K562 (cell line): ENCODE measurements around the gene ZG16B. TPM values are rescaled to one million over a fixed set of nuclear protein-coding genes. Genes with fewer than 3 reads are reported as not detected.

Experiments used
- ARID2 ChIP-seq: fragments of 450-650 bp; IDR thresholded peaks from 2 replicates; pipeline ENCODE4 v1.6.1; 2017; ENCODE audit warnings: antibody characterized with exemption, mild to moderate bottlenecking
- BRCA1 ChIP-seq, 2 experiments: fragments of 450-650 bp in 1 of 2; sonication (generic) in 1 of 2; formaldehyde crosslinking in 1 of 2; IDR thresholded peaks; 2 replicates each; pipeline versions ENCODE4 v1.5.0 to v1.6.1; 2017 to 2020; ENCODE audit warnings: mild to moderate bottlenecking in 1 of 2, missing genetic modification reagents in 1 of 2
- CBX3 ChIP-seq, 2 experiments: IDR thresholded peaks; 1 replicate in 1 of 2; 2 replicates in 1 of 2; pipeline ENCODE4 v1.6.1; 2012; ENCODE audit warnings: inconsistent platforms in 2 of 2, low read length in 2 of 2, borderline replicate concordance in 1 of 2, control low read depth in 1 of 2
- ETV6 ChIP-seq, 3 experiments: fragments of 150-350 bp in 1 of 3; sonication (generic) in 1 of 3; formaldehyde crosslinking in 1 of 3; IDR thresholded peaks; 2 replicates each; pipeline versions ENCODE4 v1.6.1 to v1.8.0; 2014 to 2022; ENCODE audit warnings: borderline replicate concordance in 2 of 3, low read depth in 2 of 3, antibody characterized with exemption in 1 of 3, low read length in 1 of 3, mild to moderate bottlenecking in 1 of 3, missing genetic modification reagents in 1 of 3
- KDM5B ChIP-seq: fragments of 200-600 bp; sonication (generic); IDR thresholded peaks from 2 replicates; pipeline ENCODE4 v1.6.1; 2012; ENCODE audit warnings: low read depth, mild to moderate bottlenecking, moderate library complexity, low read length, control low read depth, inconsistent platforms; ENCODE audit not compliant: insufficient replicate concordance
- NELFE ChIP-seq: IDR thresholded peaks from 2 replicates; pipeline ENCODE4 v1.6.1; 2011; ENCODE audit warnings: mild to moderate bottlenecking; ENCODE audit not compliant: insufficient read depth, insufficient read length
- POLR2AphosphoS2 ChIP-seq: IDR thresholded peaks from 2 replicates; pipeline ENCODE4 v1.6.1; 2012; ENCODE audit warnings: low read length, improper control_type of control experiment
- POLR2AphosphoS5 ChIP-seq: IDR thresholded peaks from 2 replicates; pipeline ENCODE4 v1.6.1; 2011; ENCODE audit warnings: mild to moderate bottlenecking, low read depth, low read length, moderate library complexity; ENCODE audit not compliant: control insufficient read depth, insufficient read depth
- RBM34 ChIP-seq: fragments of 200-400 bp; formaldehyde crosslinking; IDR thresholded peaks from 2 replicates; pipeline ENCODE4 v1.6.1; 2018; ENCODE audit warnings: low read length, borderline replicate concordance; ENCODE audit not compliant: insufficient read depth
- RUNX1 ChIP-seq: sonication (generic); IDR thresholded peaks from 2 replicates; pipeline ENCODE4 v1.6.1; 2016; ENCODE audit warnings: antibody characterized with exemption, low read depth
- STAT5A ChIP-seq: IDR thresholded peaks from 2 replicates; pipeline ENCODE4 v1.6.1; 2012; ENCODE audit warnings: low read length, inconsistent platforms, borderline replicate concordance
- TEAD1 ChIP-seq, 2 experiments: fragments of 450-650 bp in 1 of 2; sonication (generic) in 1 of 2; formaldehyde crosslinking; IDR thresholded peaks; 2 replicates each; pipeline versions ENCODE4 v1.4.0 to v1.8.0; 2020 to 2022; ENCODE audit warnings: mild to moderate bottlenecking in 2 of 2, missing genetic modification reagents in 1 of 2
- THRAP3 ChIP-seq: fragments of 450-650 bp; IDR thresholded peaks from 2 replicates; pipeline ENCODE4 v1.6.1; 2016; ENCODE audit warnings: mild to moderate bottlenecking, inconsistent platforms, borderline replicate concordance
- ZFP36 ChIP-seq: fragments of 150-350 bp; IDR thresholded peaks from 2 replicates; pipeline ENCODE4 v1.6.1; 2018; ENCODE audit warnings: low read length, low read depth; ENCODE audit not compliant: partially characterized antibody
- ZKSCAN8 ChIP-seq: fragments of 200-800 bp; sonication (Bioruptor generic); IDR thresholded peaks from 2 replicates; pipeline ENCODE4 v1.6.1; 2016; ENCODE audit warnings: missing genetic modification characterization, missing compliant biosample characterization
- ZNF12 ChIP-seq: sonication (generic); formaldehyde crosslinking; IDR thresholded peaks from 2 replicates; pipeline ENCODE4 v1.4.0; 2020; ENCODE audit warnings: mild to moderate bottlenecking, missing genetic modification reagents
- ZNF175 ChIP-seq: fragments of 200-800 bp; sonication (Bioruptor generic); IDR thresholded peaks from 2 replicates; pipeline ENCODE4 v1.6.1; 2016; ENCODE audit warnings: low read depth, mild to moderate bottlenecking, missing genetic modification characterization, missing compliant biosample characterization
- ZNF3 ChIP-seq: fragments of 250-450 bp; sonication (Bioruptor Pico); IDR thresholded peaks from 2 replicates; pipeline ENCODE4 v1.5.0; 2021; ENCODE audit warnings: mild to moderate bottlenecking, moderate library complexity
- polyA plus RNA-seq, 8 experiments: library from polyadenylated mRNA; depleted of rRNA in 4 of 8; stranded (reverse) in 5 of 8; unstranded in 3 of 8; fragments of >200 nt; fragmentation: Nextera tagmentation in 2 of 8; fragmentation: Illumina TruSeq in 1 of 8; extraction: Ambion mirVana in 2 of 8; extraction: Trizol in 1 of 8; gene quantifications; 2 replicates each; pipeline versions ENCODE4 v1.2.1 to v1.2.3, GENCODE V29; 2011 to 2014; ENCODE audit warnings: inconsistent platforms in 1 of 8, missing spikeins in 1 of 8
- total RNA-seq, 7 experiments: library from RNA; depleted of rRNA in 6 of 7; stranded (reverse); fragments of >200 nt in 6 of 7; fragmentation: Illumina TruSeq in 2 of 7; extraction: Trizol in 2 of 7; gene quantifications; 2 replicates each; pipeline versions ENCODE4 v1.2.1 to v1.2.3, GENCODE V29; 2011 to 2021; ENCODE audit warnings: low replicate concordance in 1 of 7
- TF ChIP-seq, protein P1 (sequence below), 2 experiments: fragments of 450-650 bp; IDR thresholded peaks; 2 replicates each; pipeline ENCODE4 v1.6.1; 2016; ENCODE audit warnings: mild to moderate bottlenecking in 2 of 2, borderline replicate concordance in 1 of 2, low read depth in 1 of 2, moderate library complexity in 1 of 2

The ZG16B gene
- total and polyA plus RNA-seq, 9 of the 15 experiments (the other 6 are each of a cell fraction or from before 2014, with no cell fraction given) = 0.25 to 0.43 (median 0.34) TPM; not detected in 5

DNA sequence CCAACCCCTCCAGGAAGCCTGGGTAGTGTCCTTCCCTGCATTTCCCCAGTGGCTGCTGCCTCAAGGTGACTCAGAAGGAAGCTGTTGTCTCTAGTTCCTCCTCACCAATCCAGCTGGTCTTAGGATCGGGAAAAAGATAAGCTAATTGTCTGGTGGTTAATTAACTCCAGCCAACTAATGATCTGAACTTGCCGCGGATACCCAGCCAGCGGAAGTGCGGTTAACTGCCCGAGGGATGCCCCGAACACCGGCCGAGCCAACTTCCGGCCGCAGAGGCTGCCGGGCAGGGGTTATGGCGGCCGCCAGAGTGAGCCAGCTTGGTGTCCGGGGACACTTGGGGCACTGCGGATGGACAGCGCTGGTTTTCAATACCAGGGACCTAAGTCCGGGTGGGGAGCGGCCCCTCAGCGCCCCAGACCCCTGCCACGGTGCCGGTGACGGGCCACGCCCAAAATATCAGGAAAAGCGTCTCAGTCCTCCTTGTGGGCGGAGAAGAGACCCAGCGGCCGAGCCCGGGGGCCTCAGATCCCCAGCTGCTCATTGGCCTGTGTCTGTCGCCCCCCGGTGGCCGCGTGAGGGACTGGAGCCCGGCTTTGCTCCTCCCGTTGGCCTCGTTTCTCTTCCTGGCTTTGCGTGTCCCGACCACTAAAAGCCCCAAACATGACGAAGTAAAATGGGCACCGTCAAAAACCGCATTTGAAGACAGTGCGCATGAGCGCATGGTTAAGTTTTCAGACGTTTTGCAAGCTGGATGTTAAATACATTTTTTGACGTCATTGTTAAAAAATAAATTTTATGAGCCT lies 38.1 kb downstream of the ZG16B start (continued):
- TF ChIP-seq, protein P1, sequence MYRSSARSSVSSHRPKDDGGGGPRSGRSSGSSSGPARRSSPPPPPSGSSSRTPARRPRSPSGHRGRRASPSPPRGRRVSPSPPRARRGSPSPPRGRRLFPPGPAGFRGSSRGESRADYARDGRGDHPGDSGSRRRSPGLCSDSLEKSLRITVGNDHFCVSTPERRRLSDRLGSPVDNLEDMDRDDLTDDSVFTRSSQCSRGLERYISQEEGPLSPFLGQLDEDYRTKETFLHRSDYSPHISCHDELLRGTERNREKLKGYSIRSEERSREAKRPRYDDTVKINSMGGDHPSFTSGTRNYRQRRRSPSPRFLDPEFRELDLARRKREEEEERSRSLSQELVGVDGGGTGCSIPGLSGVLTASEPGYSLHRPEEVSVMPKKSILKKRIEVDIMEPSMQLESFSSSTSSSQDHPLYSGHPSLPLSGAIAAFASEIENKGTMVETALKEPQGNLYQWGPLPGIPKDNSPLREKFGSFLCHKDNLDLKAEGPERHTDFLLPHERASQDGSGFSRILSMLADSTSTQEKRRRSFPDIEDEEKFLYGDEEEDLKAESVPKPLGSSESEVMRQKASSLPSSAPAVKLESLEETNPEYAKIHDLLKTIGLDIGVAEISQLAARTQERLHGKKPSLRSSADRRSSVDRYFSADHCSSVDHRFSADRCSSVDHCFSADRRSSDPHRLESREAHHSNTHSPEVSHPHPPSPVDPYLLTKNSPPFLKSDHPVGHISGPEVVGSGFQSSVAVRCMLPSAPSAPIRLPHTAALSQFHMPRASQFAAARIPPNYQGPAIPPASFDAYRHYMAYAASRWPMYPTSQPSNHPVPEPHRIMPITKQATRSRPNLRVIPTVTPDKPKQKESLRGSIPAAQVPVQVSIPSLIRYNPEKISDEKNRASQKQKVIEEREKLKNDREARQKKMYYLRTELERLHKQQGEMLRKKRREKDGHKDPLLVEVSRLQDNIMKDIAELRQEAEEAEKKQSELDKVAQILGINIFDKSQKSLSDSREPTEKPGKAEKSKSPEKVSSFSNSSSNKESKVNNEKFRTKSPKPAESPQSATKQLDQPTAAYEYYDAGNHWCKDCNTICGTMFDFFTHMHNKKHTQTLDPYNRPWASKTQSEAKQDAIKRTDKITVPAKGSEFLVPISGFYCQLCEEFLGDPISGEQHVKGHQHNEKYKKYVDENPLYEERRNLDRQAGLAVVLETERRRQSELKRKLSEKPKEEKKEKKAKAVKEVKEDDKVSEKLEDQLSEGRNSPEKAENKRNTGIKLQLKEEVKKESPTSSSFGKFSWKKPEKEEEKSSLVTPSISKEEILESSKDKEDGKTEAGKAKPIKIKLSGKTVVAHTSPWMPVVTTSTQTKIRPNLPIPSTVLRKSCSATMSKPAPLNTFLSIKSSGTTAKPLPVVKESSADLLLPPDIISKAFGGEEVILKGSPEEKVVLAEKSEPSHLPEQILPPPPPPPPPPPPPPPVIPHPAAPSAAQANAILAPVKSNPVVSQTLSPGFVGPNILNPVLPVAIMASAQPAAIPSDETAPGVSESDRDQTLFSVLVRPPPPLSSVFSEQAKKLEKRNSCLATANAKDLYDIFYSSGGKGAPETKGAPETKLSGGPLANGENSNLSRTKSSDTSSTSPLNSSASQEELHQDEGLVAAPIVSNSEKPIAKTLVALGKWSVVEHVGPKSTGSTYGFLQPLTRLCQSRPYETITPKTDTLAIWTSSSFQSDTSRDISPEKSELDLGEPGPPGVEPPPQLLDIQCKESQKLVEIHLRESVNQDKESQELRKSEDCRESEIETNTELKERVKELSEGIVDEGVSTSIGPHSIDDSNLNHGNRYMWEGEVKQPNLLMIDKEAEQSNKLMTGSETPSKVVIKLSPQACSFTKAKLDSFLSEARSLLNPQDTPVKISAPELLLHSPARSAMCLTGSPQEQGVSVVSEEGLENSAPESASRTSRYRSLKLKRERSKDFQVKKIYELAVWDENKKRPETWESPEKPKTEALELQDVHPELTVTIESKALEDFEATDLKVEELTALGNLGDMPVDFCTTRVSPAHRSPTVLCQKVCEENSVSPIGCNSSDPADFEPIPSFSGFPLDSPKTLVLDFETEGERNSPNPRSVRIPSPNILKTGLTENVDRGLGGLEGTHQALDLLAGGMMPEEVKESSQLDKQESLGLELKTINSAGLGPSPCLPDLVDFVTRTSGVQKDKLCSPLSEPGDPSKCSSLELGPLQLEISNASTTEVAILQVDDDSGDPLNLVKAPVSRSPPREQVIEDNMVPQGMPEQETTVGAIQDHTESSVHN (IDR thresholded peaks at IDR 0.05; ENCODE audit: borderline replicate concordance in 1 of 2, low read depth in 1 of 2) = no peak
- no peak for TF ChIP-seq BRCA1 (IDR thresholded peaks at IDR 0.05)
- no peak for TF ChIP-seq BRCA1 (CRISPR knock-in tag; IDR thresholded peaks at IDR 0.05)
- no peak for TF ChIP-seq THRAP3
- TF ChIP-seq TEAD1 (CRISPR knock-in tag; IDR thresholded peaks at IDR 0.05) = peak; percentile 50 to 82; a peak in 2 of 4 replicates
- no peak for TF ChIP-seq STAT5A
- peak; percentile 97 for TF ChIP-seq ZNF175
- TF ChIP-seq POLR2AphosphoS2 = no peak
- TF ChIP-seq KDM5B = peak; percentile 82
- no peak for TF ChIP-seq RUNX1
- no peak; a peak in 1 of 3 replicates for TF ChIP-seq CBX3 (IDR thresholded peaks at IDR 0.05; ENCODE audit: borderline replicate concordance in 1 of 2, low read length in 2 of 2)
- no peak for TF ChIP-seq RBM34
- no peak for TF ChIP-seq ZNF3 (CRISPR knock-in tag)
- TF ChIP-seq NELFE = no peak
- peak; percentile 77 to 89; a peak in 3 of 4 replicates for TF ChIP-seq ETV6 (IDR thresholded peaks at IDR 0.05; ENCODE audit: borderline replicate concordance in 1 of 2, low read depth in 2 of 2, low read length in 1 of 2)
- TF ChIP-seq ETV6 (CRISPR knock-in tag; IDR thresholded peaks at IDR 0.05; ENCODE audit: borderline replicate concordance) = no peak
- peak; percentile 82 for TF ChIP-seq ARID2
- peak; percentile 8 for TF ChIP-seq ZFP36
- peak; percentile 79 for TF ChIP-seq ZKSCAN8 (CRISPR knock-in tag)
- TF ChIP-seq POLR2AphosphoS5 = peak; percentile 37
- TF ChIP-seq ZNF12 (CRISPR knock-in tag) = no peak
